ENCODE results near the gene KDM3B.

GRCh38 chr5:138464388-138465260 lies 112.1 kb downstream of the KDM3B start:
- peak in 1 of 6 experiments; percentile 12 for TF ChIP-seq CTCF (IDR thresholded peaks at IDR 0.05)
- TF ChIP-seq POLR2A (IDR thresholded peaks at IDR 0.05): peak; percentile 86 to 89
